Activated naive CD4-positive, alpha-beta T cell treated with anti-CD3 and anti-CD28 coated beads, Interleukin-2, amount 10 ng/mL, durations not matched to agents 7 days and 5 days (primary cell): ENCODE results near the gene DIPK1B.
"Not testable (repeated sequence)": the region's sequence is repeated elsewhere in the genome, so short reads cannot be mapped to it uniquely, and the experiment has no call there.

Source experiments
- CTCF ChIA-PET: fragments of 350-600 bp; sonication (Branson Sonifier 250); formaldehyde crosslinking; loops from one replicate; lab custom pipeline; 2021; ENCODE audit warnings: antibody characterized with exemption; lab: Charles Lee
- DNase-seq: peaks from one replicate; pipeline ENCODE4 v3.0.0-alpha.2; 2020
- H3K27ac Mint-ChIP-seq: one replicate; pipeline ENCODE4 v1.8.0; 2021; ENCODE audit warnings: mild to moderate bottlenecking, moderate library complexity, mixed read lengths
- H3K27me3 Mint-ChIP-seq: one replicate; pipeline ENCODE4 v1.8.0; 2021; ENCODE audit warnings: mild to moderate bottlenecking, mixed read lengths
- H3K36me3 Mint-ChIP-seq: one replicate; pipeline ENCODE4 v1.8.0; 2021; ENCODE audit warnings: mixed read lengths
- H3K4me1 Mint-ChIP-seq: one replicate; pipeline ENCODE4 v1.8.0; 2021; ENCODE audit warnings: mixed read lengths
- H3K4me3 Mint-ChIP-seq: one replicate; pipeline ENCODE4 v1.8.0; 2021; ENCODE audit warnings: mild to moderate bottlenecking, moderate library complexity, mixed read lengths
- H3K9me3 Mint-ChIP-seq: one replicate; pipeline ENCODE4 v1.8.0; 2021; ENCODE audit warnings: mixed read lengths

DIPK1B gene

DNA sequence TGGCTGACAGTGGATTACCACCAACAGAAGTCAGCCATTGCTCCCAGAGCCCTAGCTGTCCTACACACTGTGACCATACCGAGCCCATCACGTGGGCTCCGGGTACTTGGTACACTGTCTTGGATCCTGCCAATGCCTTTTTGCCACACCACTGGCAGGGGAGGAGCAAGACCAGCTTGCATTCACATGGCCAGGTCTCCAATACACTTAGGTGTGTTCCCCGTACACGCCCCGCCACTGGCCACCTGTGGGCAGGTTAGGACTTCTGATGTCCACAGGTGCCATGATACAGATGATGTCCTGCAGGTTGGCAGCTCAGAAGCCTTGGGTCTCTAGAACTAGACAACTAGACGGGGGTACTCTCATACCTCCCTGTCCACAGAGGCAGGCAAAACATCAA, 5.4 kb upstream of the DIPK1B start:
- Mint-ChIP-seq H3K4me1 (peaks cover 6% of the 10 kb centered on the region), H3K27ac (no peak overlapping the region), H3K27me3 (peaks cover 92% of the 10 kb centered on the region), H3K36me3 (no peaks in the 10 kb centered on the region), H3K9me3 (no peaks in the 10 kb centered on the region), H3K4me3 (no peak overlapping the region)
- no peak for DNase-seq
- CTCF ChIA-PET = no interaction called here

DNA sequence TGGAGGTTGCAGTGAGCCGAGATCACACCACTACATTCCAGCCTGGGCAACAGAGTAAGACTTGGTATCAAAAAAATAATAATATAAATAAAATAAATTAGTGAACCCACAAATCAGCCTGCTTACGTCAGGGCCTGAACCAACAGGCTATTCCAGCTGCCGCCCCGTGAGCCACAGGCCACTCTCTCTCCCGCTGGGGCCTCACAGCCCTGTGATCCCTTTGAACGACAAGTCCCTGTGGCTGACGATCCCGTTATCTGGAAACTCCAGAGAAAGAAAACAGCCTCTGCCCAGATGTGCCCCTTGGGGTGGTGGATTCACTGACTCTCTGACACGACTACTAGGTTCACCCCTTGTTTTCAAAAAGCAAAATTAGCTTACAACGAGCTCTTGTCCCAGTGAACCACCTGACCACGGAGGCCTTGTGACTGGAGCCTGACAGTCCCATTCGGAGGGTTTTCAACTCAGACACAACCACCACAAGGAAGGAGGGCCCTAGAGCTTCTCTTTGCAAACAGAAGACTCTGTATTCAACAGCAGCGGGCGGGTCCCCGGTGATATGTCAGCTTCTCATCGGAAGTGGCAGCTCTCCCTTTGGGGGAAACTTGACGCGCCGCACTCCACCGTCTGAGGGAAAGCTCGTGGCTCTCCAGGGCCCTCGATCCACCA, 4.4 kb upstream of the DIPK1B start:
- no peak for DNase-seq
- Mint-ChIP-seq H3K4me1 (peaks cover 4% of the 10 kb centered on the region), H3K27ac (no peak overlapping the region), H3K4me3 (no peak overlapping the region), H3K27me3 (peaks cover 91% of the 10 kb centered on the region), H3K9me3 (no peaks in the 10 kb centered on the region), H3K36me3 (no peaks in the 10 kb centered on the region)
- CTCF ChIA-PET = no interaction called here

DNA sequence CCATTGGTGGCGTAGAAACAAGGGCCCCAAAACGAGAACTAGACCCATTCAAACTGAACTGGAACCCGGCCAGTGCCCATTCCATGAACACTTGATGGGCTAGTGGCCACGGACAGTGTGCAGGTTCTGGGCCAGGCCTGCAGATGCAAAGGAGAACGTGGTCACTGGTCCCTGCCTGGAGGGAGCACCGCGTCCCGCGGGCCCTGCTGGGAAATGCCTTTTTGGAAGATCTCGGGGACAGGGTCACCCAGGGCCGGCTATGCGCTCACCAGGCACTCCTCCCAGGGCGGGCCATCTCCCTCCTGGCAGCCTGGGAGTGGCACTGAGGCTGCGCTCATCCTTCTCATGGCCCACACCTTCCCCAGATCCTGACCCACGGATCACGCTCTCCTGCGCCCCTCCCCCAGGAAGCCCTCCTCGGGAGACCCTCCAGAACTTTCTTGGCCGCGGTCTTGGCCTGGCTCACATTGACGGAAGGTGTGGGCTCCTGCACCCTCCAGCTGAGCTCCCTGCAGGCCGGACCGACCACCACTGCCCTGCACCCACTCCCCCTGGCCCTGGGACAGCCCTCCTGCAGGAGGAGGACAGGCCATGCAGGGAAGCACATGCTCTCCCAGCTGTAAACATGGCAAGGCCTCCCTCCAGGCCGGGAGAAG, 2.8 kb upstream of the DIPK1B start:
- Mint-ChIP-seq H3K36me3 (no peaks in the 10 kb centered on the region), H3K4me3 (no peak overlapping the region), H3K9me3 (no peaks in the 10 kb centered on the region), H3K27ac (no peak overlapping the region), H3K27me3 (peaks cover 91% of the 10 kb centered on the region), H3K4me1 (peaks cover 4% of the 10 kb centered on the region)
- CTCF ChIA-PET = no interaction called here
- no peak for DNase-seq

DNA sequence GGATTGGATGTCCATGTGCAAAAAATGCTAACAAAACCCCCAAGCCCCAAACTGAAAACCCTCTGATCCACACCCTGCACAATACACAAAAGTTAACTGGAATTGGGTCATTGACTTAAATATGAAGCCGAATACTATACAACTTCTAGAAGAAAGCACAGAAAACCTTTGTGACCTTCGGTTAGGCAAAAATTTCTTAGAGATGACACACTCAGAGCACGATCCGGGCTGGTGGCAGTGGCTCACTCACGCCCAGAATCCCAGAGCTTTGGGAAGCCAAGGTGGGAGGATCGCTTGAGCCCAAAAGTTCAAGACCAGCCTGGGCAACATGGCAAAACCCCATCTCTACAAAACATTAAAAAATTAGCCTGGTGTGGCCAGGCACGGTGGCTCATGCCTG, 1.8 kb upstream of the DIPK1B start:
- no peak overlapping the region for H3K4me3 Mint-ChIP-seq
- DNase-seq = no peak
- H3K4me1 Mint-ChIP-seq = peaks cover 4% of the 10 kb centered on the region
- peaks cover 91% of the 10 kb centered on the region for H3K27me3 Mint-ChIP-seq
- CTCF ChIA-PET = no interaction called here
- no peak overlapping the region for H3K27ac Mint-ChIP-seq
- H3K9me3 Mint-ChIP-seq = no peaks in the 10 kb centered on the region
- no peaks in the 10 kb centered on the region for H3K36me3 Mint-ChIP-seq

DNA sequence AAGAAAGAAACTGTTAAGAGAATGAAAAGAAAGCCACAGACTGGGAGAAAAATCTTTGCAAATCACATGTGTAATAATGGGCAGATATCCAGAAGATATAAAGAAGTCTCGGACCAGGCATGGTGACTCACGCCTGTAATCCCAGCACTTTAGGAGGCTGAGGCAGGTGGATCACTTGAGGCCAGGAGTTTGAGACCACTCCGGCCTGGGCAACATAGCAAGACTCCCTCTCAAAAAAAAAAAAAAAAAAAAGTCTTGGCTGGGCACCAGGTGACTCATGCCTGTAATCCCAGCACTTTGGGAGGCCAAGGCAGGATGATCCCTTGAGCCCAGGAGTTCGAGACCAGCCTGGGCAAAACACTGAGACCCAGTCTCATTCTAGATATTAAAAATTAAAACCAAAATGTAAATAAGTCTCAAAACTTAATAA, 1.1 kb upstream of the DIPK1B start:
- H3K27ac Mint-ChIP-seq, H3K4me1 Mint-ChIP-seq, DNase-seq, H3K36me3 Mint-ChIP-seq, H3K9me3 Mint-ChIP-seq, CTCF ChIA-PET: not testable (repeated sequence)
- Mint-ChIP-seq H3K4me3 (peak overlapping the region; percentile 56), H3K27me3 (peaks cover 91% of the 10 kb centered on the region)

DNA sequence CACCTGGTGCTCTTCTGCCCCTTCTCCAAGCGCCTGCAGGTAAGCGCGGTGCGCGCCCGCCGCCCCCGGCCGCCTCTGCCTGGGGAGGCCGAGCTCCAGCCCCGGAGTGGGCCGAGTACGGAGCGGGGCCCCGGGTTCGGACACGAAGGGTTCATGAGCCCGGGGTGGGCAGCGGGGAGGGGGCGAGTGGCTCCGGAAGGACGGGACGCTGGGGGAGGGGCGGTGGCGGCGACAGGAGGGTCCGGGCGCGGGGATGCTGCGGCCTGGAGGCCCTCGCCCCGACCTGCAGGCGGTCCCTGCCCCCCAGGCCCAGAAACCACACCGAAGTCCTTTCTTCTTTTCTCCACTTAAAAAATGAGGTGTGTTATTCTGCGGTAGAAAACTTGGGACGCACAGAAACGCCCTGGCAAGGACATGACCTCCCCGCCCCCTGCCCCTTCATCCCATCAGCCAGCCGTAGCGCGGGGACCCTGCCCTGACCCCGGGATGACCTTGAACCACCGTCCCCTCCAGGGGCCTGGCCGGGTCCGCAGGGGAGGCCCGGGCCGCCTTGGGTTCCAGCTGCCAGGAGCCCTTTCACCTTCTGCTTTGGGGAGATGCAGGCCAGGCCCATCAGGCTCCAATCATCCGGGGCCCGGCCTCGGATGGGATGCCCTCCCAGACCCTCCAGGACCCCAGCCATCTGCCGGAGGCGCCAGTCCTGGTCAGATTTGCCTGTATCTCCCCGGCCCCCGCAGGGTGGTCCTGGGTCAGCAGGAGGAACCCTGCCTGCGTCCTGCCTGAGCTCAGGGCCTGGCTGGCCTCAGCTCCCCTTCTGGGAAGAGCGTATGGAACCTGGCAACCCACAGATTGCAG, 545 bp downstream of the DIPK1B start:
- CTCF ChIA-PET = interaction anchor here (0.8 to 1.3 kb wide), 2 partner anchors 14 to 316 kb away, joined by 3 to 4 read pairs; no protein-coding TSS in a partner anchor
- Mint-ChIP-seq H3K4me3 (no peak overlapping the region), H3K27ac (no peak overlapping the region), H3K27me3 (peaks cover 79% of the 10 kb centered on the region), H3K4me1 (peaks cover 4% of the 10 kb centered on the region), H3K9me3 (no peaks in the 10 kb centered on the region), H3K36me3 (no peaks in the 10 kb centered on the region)
- DNase-seq = no peak

DNA sequence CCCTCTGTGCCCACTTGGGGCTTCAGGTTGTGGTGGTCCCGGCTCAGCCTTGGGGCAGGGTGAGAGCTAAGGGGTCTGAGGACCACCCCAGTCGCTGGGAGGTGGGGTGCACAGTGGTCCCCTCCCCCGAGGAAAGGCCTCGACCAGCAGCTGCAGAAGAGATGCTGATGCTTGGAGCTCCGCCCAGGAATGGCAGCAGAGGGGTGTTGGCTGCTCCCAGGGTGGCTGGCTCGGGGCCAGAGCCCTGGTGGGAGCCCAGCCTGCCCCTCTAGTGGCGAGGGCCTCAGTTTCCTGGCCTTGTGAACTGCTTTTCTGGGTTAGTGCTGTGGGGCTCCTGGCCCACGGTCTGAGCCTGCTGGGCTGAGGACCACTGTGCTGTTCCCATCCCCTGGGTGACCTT, 1.2 kb downstream of the DIPK1B start:
- CTCF ChIA-PET = interaction anchor here (0.8 to 1.7 kb wide), 3 partner anchors 13 to 316 kb away, joined by 3 to 5 read pairs (median 4); no protein-coding TSS in a partner anchor
- no peaks in the 10 kb centered on the region for H3K9me3 Mint-ChIP-seq
- peaks cover 4% of the 10 kb centered on the region for H3K4me1 Mint-ChIP-seq
- H3K4me3 Mint-ChIP-seq = no peak overlapping the region
- H3K36me3 Mint-ChIP-seq = no peaks in the 10 kb centered on the region
- DNase-seq = no peak
- H3K27ac Mint-ChIP-seq = no peak overlapping the region
- peaks cover 75% of the 10 kb centered on the region for H3K27me3 Mint-ChIP-seq

DNA sequence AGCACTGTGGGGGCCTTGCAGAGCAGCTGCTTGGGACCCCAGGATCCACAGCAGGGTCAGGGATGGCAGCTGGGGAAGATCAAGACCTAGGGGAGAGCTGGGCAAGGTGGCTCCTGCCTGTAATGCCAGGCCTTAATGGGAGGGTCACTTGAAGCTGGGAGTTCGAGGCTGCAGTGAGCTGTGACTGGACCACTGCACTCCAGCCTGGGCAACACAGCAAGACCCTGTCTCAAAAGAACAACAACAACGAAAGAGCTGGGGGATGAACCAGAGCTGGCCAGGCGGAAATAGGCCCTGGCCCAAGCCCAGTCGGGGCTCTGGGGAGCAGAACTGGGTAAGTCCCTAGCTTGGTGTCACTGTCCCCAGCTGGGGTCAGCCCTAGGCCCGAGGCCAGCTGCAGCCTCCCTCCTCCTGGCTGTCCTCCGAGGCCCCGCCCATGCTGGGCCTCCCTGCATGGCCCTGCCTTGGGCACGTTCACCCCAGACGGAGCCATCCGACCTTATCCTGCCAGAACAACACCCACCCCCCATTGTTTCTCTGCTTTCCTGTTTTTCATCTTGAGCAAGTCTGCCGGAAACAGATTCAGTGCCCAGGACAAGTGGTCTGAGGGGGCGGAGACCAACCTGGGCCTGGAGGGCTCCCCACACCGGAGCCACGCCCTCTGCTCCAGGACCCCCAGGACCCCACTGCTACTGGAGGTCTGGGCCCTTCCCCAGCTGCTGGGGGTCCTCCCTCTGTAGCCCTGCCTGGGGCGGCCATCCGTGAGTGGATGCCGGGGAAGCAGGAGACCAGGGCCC, 1.9 kb downstream of the DIPK1B start:
- CTCF ChIA-PET = interaction anchor here (1.3 to 1.7 kb wide), 2 partner anchors 12 to 315 kb away, joined by 3 to 5 read pairs; no protein-coding TSS in a partner anchor

DNA sequence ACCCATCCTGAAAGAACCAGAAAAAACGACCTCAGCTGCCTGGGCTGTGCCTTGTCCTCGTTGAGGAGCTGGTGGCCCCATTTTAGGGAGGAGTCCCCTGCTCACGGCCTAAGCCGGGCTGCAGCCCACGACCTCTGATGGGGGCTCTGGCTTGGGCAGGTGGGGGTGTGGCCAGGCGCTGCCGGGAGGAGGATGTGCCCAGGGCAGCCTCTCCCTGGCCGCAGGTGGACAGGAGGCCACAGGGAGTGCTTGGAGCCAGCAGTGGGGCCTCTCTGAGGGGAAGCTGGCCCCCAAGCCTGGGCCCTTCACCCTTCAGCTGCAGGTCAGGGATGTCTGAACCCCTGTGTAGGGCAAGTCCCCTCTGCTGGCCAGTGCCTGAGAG, 2.5 kb downstream of the DIPK1B start:
- H3K4me1 Mint-ChIP-seq = peaks cover 4% of the 10 kb centered on the region
- peaks cover 62% of the 10 kb centered on the region for H3K27me3 Mint-ChIP-seq
- no peaks in the 10 kb centered on the region for H3K9me3 Mint-ChIP-seq
- CTCF ChIA-PET = interaction anchor here (1.1 to 1.7 kb wide), 2 partner anchors 12 to 15 kb away, joined by 4 to 5 read pairs; no protein-coding TSS in a partner anchor
- DNase-seq = no peak
- H3K36me3 Mint-ChIP-seq = no peaks in the 10 kb centered on the region
- no peak overlapping the region for H3K4me3 Mint-ChIP-seq
- no peak overlapping the region for H3K27ac Mint-ChIP-seq

More for the DNA sequence above, 1.9 kb downstream of the DIPK1B start:
- Mint-ChIP-seq H3K27ac (no peak overlapping the region), H3K4me3 (no peak overlapping the region), H3K36me3 (no peaks in the 10 kb centered on the region), H3K4me1 (peaks cover 4% of the 10 kb centered on the region), H3K27me3 (peaks cover 68% of the 10 kb centered on the region), H3K9me3 (no peaks in the 10 kb centered on the region)
- no peak for DNase-seq

DNA sequence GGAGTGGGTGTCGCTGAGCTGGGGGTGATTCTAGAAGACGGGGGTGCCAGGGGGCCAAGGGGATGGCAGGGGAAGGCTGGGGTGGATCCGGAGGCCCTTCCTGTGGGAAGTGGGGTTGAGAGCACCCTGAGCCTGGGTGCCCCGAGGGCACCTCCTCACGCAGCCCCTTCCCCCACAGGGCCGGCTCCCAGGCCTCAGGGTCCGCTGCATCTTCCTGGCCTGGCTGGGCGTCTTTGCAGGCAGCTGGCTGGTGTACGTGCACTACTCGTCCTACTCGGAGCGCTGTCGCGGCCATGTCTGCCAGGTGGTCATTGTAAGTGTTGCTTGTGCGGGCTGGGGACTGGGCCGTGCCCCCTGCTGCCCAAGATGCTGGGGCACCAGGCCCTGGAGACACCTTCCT, 5.0 kb downstream of the DIPK1B start:
- H3K4me1 Mint-ChIP-seq = no peaks in the 10 kb centered on the region
- H3K27me3 Mint-ChIP-seq = peaks cover 41% of the 10 kb centered on the region
- no peak for DNase-seq
- H3K27ac Mint-ChIP-seq = no peak overlapping the region
- H3K9me3 Mint-ChIP-seq = no peaks in the 10 kb centered on the region
- CTCF ChIA-PET = interaction anchor here (3.4 kb wide), 1 partner anchor 11 kb away, joined by 13 read pairs; no protein-coding TSS in a partner anchor
- H3K4me3 Mint-ChIP-seq = no peak overlapping the region
- peaks cover 3% of the 10 kb centered on the region for H3K36me3 Mint-ChIP-seq

DNA sequence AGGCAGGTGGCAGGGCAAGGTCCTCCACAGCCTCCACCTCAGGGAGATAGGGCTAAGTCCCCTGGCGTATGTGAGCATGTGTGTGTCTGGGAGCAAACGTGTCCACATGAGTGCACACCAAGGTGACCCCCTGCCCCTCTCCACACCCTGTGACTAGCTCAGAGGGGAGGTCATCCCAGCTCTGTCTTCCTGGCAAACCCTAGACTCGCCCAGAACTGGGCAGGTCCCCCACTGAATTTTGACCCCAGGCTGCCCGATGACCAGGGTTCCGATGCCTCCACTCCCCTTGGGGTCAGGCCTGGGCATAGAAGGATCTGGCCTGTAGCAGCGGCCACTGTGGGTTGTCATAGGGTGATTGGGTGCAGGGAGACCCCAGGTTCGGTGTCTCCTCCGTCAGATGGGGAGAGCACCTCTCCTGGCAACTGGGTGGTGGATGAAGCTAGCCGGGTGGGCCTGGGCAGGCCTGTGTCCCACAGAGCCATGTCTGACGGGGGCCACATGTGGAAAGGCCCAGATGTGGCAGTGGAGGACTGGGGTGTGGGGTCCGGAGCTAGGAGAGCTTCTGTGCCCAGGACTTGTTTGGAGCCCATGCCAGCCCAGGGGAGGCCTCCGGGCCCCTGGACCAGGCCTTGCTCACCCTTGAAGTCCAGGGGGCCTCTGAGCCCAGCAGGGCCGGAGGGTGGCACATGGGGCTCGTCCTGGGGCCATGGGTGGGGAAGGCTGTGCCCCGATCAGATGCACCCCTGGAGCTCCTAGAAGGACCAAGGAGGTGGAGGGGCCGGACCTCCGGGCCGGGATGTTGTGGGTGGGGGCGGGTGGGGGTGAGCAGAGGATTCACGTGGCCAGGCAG, 6.2 kb downstream of the DIPK1B start:
- H3K27me3 Mint-ChIP-seq = peaks cover 30% of the 10 kb centered on the region
- CTCF ChIA-PET = interaction anchor here (0.9 to 3.4 kb wide), 2 partner anchors 10 to 231 kb away, joined by 3 to 13 read pairs; no protein-coding TSS in a partner anchor

DNA sequence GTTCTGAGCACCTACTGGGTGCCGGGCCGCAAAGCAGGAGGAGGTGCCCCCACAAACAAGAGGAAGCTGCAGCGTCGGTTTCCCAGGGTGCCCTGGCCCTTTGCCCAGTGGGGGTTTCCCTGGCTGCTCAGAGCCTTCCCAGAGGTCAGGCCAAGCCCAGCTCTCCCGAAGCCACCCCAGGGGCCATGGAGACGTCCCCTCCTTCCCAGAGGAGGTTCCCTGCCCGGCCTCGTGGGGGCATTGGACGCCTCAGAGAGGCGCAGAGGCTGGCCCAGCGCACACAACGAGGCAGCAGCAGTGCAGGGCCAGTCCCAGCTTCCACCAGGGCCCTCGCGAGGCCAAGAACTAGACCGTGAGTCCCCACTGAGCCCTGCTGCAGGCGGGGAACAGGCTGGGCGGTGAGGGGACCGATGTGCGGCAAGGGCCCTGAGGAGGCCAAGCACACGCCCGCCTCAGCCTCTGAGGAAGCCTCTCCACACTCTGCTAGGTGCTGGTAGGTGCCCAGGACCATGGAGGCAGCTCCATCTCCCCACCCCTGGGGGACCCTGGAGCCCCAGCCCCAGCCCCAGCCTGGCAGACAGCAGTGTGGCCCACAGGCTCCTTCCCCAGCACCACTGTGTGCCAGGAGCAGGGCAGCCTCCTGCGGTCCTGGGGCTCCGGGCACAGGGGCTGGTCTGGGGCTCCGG, 7.0 kb downstream of the DIPK1B start:
- Mint-ChIP-seq H3K9me3 (no peaks in the 10 kb centered on the region), H3K36me3 (peaks cover 11% of the 10 kb centered on the region), H3K4me1 (peaks cover 5% of the 10 kb centered on the region), H3K27ac (no peak overlapping the region), H3K4me3 (no peak overlapping the region), H3K27me3 (peaks cover 23% of the 10 kb centered on the region)
- DNase-seq = no peak
- CTCF ChIA-PET = interaction anchor here (0.9 to 3.4 kb wide), 2 partner anchors 9 to 231 kb away, joined by 3 to 13 read pairs; no protein-coding TSS in a partner anchor

More for the DNA sequence above, 6.2 kb downstream of the DIPK1B start:
- Mint-ChIP-seq H3K27ac (no peak overlapping the region), H3K36me3 (peaks cover 4% of the 10 kb centered on the region), H3K4me3 (no peak overlapping the region), H3K4me1 (peaks cover under 1% of the 10 kb centered on the region), H3K9me3 (no peaks in the 10 kb centered on the region)
- no peak for DNase-seq
